NCI-H1105 (cell line): Measurements from ENCODE around the gene NECAB2.

ENCODE experiments used
- DNase-seq: peaks from one replicate; lab custom pipeline; 2025; lab: John Stamatoyannopoulos, UW

The NECAB2 gene

DNA sequence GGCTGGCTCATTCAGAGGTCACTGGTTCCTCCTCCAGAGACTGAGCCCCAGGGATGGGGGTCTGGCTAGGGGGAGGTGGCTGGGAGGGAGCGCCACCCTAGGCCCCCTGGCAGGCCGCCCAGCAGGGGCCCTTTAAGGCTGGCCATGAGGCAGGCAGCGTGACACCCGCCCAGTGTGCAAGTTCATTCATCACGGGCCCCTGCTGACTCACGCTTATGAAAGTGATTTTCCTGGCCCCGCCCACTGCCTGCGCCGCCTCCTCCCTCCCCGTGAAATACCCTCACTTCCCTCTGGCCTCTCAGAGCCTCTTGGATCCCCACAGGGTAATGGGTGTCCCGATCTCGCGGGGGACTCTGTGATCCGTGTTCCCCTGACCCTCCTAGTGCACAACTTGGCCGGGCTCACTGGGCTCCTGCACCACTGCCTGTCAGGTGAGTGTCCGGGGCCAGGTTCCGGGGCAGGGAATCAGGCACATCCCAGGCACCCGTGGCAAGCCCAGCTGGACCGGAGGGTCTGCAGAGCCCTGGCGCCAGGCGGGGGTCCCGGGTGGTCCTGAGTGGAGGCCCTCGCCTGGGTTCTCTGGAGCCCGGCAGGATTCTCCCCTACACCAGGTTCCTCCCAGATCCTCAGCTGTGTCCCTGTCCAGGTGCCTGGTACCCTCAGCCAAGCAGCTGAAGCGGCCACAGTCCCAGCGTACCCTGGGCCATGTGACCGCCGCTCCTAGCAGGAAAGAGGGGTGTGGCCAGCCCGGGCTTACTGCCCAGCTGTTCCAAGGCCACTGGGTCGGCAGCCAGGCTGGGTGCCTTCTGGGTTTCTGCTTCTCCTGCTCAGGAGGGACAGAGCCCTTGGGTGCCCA, 14.9 kb upstream of the NECAB2 start, which contains the start of gene OSGIN1:
Gene OSGIN1, plus strand, starts transcription at position 301 of the 856 bp plus-strand sequence. CDS start 4,432 bp downstream, outside the sequence.
- peak; percentile 58 for DNase-seq

DNA sequence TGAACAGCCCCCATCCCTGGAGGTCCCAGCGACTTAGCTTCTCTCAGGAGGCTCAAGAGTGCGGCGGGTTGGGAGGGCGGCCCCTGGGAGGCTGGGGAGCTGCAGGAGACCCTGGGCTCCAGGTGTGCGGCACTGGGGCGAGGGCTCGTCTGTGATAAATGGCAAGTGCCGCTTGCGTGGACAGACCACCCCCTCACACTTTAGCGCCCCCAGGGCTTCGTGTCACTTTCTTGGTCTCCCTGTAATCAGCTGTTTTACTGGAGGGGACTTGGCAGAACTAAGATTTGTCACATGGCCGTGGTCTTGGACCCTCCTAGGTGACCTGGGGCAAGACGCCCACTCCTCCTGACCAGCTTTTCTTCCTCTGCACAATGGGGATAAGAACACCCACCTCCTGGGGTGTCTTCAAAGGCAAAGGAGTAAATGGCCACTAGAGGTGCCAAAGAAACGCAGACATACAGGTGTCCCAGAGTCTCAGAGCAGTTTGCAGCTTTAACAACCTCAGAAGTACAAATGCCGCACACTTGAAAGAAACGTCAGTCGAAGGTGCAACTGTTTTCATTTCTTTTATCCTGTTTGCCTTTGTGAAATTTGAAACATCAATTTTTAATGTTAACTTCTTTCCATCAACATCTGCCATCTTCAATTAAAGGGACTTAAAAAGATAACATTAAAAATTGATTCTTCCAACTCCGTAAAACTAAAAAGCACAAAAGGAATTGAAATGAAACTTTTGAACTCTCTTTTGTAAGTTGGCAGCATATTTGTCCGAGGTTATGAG, 14.1 kb upstream of the NECAB2 start:
- DNase-seq, result peak; percentile 4

DNA sequence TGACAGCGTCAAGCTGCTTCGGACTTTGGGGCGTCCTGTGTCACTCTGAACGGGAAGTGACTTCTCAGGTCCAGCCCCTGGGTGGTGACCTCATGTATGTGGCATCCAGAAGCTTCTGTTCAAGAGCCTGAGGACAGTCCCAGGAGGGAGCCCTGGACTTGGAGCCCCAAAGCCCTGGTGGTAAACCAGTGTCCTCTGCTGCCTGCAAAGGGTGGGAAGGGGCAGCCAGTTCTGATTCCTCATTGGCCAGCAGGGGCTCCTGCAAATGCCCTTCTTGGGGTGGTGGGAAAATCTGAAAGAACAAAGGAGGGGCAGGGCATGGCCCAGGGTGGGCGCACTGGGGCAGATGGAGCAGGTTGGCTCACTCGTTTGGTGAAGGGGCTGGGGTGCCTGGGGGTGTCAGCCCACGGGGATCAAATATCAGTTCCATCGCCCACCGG, 13.4 kb upstream of the NECAB2 start:
- no peak for DNase-seq

DNA sequence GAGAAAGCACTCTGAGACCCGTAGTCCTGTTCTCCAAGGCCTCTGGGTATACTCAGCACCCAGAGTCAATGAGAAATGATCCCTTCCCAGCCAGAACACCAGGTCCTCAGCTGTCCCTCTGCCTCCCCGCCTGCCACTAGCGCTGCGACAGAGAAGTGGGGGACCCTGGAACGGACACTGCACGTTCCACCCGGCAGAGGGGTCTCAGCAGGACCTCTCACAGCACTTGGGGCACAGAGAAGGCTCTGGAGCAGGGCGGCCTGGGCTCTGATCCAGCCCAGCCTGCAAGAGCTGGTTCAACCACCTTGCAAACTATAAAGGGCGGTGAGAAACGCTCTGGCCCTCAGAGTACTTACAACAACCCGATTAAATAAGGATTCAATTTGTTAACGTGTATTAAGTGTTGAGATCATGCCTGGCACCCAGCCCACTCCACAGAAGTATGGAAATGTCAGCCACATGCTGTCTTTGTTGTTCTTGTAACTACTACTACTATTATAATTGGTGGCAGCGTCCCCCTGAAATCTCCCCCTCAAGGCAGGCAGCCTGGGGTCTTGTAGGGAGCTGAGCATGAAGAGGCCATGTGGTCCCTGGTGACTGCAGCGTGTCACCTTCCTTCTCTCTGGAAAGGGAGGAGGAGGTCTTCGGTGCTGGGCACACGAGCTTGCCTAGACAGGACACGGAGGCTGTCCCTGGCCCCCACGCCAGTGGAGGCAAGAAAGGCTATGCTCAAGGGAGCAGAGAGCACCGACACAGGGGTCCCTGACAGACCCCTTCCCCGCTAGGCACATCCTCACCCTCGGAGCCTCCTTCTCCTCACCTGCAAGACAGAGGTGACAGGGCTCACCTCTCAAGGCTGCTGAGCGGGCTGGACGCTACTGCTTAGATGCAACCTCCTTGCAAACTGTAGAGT, 12.6 kb upstream of the NECAB2 start:
- DNase-seq, result no peak

DNA sequence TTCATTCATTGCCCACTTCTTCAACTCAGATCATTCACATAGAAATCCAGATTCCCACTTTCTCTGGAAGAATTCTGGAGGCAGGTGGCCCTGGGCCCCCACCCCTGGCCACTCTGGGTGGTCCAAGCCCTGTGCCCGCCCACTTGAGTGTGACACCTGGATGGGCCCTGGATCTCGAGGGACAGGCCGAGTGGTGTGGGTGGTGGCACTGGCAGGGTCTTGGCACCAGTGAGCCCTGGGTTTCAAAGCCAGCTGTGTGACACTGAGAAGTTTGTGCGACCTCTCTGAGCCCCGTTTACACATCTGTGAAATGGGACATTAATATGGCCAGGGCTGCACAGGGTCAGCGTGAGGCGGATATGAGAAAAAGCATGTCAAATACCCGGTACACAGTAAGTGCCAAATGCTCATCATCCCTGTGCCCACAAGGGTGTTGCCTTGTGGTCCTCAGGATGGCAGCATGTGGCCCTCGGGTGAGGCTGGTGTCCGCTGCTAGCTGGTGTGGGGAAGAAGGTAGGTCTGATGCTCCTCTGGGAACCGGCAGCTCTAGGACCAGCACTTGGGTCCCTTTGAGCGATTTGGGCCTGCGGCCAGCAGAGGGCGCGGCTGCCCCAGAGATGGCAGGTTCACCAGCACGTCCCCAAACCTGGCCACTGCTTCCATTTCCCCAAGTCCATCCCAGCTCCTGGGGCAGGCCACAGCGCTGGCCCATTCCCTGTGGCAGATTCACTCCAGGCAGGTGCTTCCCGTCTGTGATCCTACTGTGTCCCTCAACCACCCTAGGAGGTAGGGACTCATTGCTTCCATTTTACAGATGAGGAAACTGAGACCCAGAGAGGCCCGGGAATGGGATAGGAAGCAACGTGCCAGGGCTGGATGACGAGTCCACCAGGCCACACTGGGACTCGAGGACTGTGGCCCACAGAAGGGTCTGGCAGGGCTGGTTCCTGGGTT, 11.4 kb upstream of the NECAB2 start:
- peak; percentile 28 for DNase-seq

DNA sequence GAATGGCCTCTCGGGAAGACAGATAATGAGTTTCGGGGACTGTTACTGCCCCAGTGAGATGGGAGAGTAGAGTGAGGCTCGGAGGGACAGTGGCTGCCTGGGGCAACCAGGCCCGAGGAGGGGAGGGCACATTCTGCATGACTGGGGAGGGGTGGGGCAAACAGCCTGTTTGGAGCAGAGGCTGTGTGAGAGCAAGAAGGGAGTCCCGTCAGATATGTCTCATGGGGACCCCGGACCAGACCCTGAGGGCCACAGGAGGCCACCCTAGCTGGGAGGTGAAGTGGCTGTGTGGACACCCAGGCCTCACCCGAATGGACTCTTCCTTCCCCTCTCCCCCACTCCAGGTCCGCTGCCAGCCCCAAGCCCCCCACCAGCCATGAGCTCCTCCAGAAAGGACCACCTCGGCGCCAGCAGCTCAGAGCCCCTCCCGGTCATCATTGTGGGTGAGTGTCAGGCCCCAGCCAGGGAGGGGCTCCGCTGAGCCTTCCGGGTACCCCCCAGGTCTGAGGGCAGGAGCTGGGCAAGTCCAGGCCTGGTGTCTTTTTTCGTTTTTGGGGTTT, 10.7 kb upstream of the NECAB2 start:
- DNase-seq, result no peak

DNA sequence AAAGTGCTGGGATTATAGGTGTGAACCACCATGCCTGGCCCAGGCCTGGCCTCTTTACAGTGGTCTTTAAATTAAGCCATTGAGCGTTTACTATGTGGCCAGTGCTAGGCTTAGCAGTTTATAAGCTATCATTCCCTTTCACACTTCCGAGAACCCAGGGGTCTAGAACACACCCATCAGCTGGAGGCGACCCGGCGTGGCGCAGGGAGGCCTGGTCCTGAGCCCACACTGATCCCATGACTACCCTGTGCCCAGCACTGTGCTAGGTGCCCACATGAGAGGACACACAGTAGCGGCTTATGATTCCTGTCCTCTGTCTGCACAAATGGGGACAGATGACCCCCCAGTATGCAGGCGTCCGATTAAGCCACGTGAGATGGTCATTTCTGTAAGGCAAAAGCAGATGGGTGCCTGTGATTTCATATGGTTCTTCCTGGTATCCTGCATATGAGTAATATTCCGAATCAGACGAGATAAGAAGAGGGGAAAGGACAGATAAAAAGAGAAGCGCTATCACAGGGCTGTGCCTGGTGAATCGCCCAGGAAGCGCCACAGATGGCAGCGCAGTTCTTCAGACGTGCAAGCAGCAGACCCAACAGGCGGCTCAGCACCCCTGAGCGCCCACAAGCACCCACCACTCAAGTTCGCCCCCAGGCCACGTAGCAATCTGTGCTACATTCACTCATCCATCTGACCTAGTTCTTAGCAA, 9.8 kb upstream of the NECAB2 start:
- no peak for DNase-seq

DNA sequence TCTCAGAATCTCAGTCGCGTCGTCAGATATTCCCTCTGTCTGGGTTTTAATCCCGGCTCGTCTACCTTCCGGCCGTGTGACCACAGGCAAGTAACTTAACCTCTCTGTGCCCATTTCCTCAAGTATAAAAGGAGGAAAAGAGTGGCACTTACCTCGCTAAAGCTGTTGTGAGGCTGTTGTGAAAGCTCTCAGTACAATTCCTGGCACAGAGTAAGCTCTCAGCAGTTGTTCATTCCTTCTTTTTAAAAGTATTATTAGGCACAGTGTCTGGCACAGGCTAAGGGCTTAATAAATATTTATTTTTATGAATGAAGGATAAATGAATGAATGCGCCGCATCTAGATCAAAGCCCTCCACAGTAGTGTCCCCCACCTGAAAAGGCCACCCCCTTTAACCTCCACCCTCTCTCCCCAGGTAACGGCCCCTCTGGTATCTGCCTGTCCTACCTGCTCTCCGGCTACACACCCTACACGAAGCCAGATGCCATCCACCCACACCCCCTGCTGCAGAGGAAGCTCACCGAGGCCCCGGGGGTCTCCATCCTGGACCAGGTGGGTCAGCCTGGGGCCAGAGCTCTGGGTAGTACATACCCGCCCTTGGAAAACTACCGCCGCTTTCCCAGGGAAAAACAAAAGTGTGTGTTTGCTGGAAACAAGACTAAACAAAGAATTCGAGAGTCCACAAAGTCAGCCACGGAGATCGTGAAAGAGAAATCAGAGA, 9.0 kb upstream of the NECAB2 start:
- no peak for DNase-seq

DNA sequence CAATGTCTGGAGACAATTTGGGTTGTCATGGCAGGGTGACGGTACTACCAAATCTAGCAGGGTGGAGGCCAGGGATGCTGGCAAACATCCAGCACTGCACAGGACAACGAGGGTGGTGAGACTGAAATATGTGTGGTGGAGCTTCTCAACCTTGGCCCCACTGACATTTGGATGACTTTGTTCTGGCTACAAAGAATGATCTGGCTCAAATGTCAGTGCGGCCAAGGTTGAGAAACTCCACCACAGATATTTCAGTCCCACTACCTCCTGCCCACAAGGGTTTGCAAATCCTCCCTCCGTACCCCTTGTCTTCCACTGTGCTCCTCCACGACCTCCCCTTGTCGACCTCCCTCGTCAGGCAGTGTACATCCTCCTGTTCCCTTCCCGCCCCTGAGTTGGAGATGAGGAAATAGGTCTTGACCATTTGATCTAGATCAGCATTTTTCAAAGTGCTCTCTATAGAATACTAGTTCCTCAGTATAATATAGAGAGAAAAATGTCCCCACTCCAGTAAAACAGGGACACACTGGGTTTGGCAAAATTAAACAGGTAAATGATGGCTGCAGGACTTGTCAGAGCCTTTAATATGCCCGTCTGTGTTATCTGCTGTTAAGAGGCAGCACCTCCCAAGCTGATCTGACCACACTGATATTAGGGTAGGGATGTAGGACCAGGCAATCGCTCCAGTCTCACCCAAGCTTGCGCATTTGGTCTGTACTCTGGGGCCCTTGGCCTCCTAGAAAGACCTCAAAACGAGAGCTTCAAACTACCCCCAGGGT, 8.2 kb upstream of the NECAB2 start:
- no peak for DNase-seq

DNA sequence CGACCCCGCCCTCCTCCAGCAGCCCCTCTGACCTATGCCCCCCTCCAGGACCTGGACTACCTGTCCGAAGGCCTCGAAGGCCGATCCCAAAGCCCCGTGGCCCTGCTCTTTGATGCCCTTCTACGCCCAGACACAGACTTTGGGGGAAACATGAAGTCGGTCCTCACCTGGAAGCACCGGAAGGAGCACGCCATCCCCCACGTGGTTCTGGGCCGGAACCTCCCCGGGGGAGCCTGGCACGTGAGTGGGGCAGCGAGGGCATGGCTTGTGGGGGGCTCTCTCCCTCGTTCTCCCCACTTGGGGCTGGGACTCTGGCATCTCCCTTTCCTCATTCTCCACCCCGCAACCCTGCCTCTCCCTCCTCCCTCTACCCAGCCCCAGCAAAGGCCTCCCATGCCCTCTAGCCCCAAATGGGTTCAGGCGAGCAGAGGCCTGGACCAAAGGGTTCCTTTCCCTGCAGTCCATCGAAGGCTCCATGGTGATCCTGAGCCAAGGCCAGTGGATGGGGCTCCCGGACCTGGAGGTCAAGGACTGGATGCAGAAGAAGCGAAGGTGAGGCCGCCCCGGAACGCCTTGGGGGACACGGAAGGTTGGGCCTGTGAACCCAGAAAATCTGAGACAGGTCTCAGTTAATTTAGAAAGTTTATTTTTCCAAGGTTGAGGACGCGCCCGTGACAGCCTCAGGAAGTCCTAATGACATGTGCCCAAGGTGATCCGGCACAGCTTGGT, 7.4 kb upstream of the NECAB2 start:
- no peak for DNase-seq

DNA sequence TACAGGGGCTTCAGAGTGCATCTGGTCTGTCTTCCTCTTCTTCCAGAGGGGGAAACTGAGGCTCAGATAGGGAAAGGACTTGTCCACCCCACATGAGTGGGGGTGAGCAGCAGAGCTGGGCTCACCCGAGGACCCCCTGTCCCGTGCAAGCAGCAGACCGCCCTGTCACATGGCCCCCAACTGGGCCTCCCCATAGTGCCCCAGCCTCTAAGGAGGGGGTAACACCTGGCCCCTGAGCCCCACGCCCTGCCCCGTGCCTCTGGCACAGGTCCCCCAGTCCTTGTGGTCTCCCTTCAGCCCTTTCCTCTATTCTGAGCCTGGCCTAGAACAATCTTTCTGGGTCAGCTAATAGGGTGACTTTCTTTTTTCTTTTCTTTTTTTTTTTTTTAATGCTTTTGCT, 6.5 kb upstream of the NECAB2 start:
- DNase-seq, result no peak

DNA sequence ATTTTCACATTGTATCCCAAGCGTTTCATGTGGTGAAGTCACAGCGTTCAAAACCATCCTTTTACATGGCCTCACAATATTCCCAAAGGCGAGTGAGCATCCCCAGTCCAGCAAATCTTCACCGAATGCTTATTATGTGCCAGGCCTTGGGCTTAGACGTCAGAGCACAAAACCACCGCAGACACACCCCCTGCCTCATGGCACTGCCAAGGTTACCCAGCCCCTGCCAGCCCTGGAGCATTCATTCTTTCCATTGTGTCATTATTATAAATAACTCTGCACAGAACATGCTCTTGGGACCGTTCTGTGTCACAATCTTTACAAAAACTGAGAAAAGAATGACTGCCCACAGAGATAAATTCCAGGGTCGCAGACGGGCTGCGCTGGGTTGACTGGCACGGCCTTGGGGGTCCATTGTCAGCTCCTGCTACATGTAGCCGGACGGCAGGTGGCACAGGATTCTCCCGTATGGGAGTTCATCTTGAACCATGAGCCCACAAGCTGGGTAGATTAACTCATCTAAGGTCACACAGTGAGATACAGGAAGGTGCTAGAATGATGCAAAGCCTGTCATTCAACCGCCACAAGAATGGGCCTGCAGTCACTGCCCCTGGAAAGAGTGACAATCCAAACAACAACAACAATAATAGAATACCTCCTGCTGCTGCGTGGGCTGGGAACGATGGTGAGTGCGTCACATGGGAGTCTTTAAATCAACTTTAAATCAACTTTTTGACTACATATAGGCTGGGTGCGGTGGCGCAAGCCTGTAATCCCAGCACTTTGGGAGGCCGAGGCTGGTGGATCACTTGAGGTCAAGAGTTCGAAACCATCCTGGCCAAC, 4.5 kb upstream of the NECAB2 start:
- DNase-seq, result no peak

DNA sequence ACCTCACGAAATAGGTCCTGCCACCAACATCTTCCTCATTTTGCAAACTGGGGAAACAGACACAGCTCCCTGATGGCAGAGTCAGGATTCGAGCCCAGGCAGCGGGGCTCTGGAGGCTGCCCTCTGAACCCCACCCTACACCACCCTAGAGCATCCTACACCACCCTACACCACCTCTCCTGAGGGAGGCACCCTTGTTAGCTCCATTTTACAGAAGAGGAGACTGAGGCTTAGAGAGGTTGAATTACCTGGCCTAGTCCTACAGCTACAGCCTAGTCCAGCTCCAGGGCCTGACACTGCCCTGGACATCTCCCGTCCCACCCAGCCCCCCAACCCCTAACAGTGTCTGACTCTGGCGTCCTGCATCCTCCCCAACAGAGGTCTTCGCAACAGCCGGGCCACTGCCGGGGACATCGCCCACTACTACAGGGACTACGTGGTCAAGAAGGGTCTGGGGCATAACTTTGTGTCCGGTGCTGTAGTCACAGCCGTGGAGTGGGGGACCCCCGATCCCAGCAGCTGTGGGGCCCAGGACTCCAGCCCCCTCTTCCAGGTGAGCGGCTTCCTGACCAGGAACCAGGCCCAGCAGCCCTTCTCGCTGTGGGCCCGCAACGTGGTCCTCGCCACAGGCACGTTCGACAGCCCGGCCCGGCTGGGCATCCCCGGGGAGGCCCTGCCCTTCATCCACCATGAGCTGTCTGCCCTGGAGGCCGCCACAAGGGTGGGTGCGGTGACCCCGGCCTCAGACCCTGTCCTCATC, 3.2 kb upstream of the NECAB2 start:
- no peak for DNase-seq

DNA sequence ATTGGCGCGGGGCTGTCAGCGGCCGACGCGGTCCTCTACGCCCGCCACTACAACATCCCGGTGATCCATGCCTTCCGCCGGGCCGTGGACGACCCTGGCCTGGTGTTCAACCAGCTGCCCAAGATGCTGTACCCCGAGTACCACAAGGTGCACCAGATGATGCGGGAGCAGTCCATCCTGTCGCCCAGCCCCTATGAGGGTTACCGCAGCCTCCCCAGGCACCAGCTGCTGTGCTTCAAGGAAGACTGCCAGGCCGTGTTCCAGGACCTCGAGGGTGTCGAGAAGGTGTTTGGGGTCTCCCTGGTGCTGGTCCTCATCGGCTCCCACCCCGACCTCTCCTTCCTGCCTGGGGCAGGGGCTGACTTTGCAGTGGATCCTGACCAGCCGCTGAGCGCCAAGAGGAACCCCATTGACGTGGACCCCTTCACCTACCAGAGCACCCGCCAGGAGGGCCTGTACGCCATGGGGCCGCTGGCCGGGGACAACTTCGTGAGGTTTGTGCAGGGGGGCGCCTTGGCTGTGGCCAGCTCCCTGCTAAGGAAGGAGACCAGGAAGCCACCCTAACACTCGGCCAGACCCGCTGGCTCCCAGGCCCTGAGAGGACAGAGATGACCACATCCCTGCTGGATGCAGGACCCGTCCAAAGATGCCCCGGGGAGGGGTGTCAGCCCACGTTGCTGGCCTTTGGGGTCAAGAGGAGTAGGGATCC, 2.4 kb upstream of the NECAB2 start:
- no peak for DNase-seq

DNA sequence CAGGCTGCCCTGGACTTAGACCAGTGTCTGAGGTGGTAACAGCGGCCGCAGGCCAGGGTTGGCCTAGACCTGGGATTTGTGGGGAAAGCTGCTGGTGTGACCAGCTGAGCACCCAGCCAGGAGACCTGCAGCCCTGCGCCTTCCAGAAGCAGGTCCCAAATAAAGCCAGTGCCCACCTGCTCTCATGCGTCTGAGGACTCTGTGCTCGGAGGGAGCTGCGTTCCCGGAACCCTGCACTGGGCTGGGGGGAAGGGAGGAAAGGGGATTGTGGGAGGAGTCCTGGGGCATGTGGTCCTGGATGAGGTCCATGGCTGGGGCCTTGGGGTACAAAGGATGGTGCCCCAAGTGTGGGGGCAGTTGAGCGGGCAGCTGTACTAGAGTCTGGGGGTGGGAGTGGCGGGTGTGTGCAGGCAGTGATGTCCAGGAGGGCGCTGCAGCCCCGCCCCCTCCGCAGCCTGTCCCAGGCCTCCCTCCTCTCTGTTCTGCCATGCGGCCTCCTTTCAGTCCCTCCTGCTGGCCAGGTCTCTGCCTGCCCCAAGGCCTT, 1.8 kb upstream of the NECAB2 start:
- DNase-seq, result no peak
